HCT116 (cell line): Measurements from ENCODE around the gene FRMD8. TPM values are rescaled to one million over a fixed set of nuclear protein-coding genes. Genes with fewer than 3 reads are reported as not detected.
A peak's percentile ranks its signal among the peaks of the same experiment; 100 is the strongest.

Source experiments
- ATAC-seq: fragments of 200-7000 bp; cut with Tn5 transposase; 2 replicates; pipeline ENCODE4 v1.9.1; 2020; ENCODE audit warnings: mild to moderate bottlenecking, moderate library complexity
- BruUV-seq: library from RNA; stranded (reverse); fragments of 400-500 nt; replicated peaks from 2 replicates; lab custom pipeline; 2021; lab: Mats Ljungman, UMichigan
- CTCF ChIA-PET: fragments of 300-600 bp; sonication (Branson Sonifier 250); formaldehyde crosslinking; loops from one replicate; lab custom pipeline; 2021; ENCODE audit warnings: antibody characterized with exemption; lab: Charles Lee
- POLR2A ChIA-PET: fragments of 300-600, 350-600 bp; sonication (Branson Sonifier 250); formaldehyde crosslinking; loops from one replicate; lab custom pipeline; 2021; ENCODE audit warnings: antibody characterized with exemption; lab: Charles Lee
- RAD21 ChIA-PET, 2 experiments: fragments of 300-600 bp; sonication (Branson Sonifier 250); formaldehyde crosslinking; loops; one replicate each; lab custom pipeline; 2023; ENCODE audit warnings: low total read pairs in 2 of 2; ENCODE audit not compliant: uncharacterized antibody in 2 of 2, unreplicated experiment in 2 of 2, low non-redundant PET in 1 of 2; lab: Charles Lee
- DNase-seq: peaks from one replicate; pipeline ENCODE4 v3.0.0-alpha.2; 2010; ENCODE audit warnings: low read depth, low spot score
- H2AFZ ChIP-seq: fragments of 200-600 bp; shearing (Covaris generic), sonication (generic); 2 replicates; pipeline ENCODE4 v1.6.1; 2017; ENCODE audit warnings: low read depth, mixed run types, mixed read lengths, antibody characterized with exemption, low read length; ENCODE audit not compliant: poor library complexity, severe bottlenecking
- H3K27ac ChIP-seq: 2 replicates; pipeline ENCODE4 v1.5.1; 2012; ENCODE audit warnings: low read depth, low read length
- H3K27me3 ChIP-seq: fragments of 200-600 bp; sonication (generic); 2 replicates; pipeline ENCODE4 v1.6.1; 2016; ENCODE audit warnings: mixed run types, low read length, mixed read lengths; ENCODE audit not compliant: insufficient read depth
- H3K36me3 ChIP-seq, 2 experiments: fragments of 200-500 bp in 1 of 2; fragments of 200-600 bp in 1 of 2; sonication (Bioruptor generic) in 1 of 2; sonication (generic) in 1 of 2; 2 replicates each; pipeline versions ENCODE4 v1.5.1 to v1.6.1; 2014 to 2016; ENCODE audit warnings: low read length in 2 of 2, inconsistent platforms in 1 of 2, mixed read lengths in 1 of 2, mixed run types in 1 of 2; ENCODE audit not compliant: insufficient read depth in 2 of 2, control insufficient read depth in 1 of 2
- H3K4me1 ChIP-seq, 2 experiments: fragments of 200-600 bp in 1 of 2; sonication (generic) in 1 of 2; 2 replicates each; pipeline versions ENCODE4 v1.5.1 to v1.6.1; 2012 to 2017; ENCODE audit warnings: low read length in 2 of 2, inconsistent platforms in 1 of 2, mild to moderate bottlenecking in 1 of 2, mixed read lengths in 1 of 2, mixed run types in 1 of 2, moderate library complexity in 1 of 2; ENCODE audit not compliant: insufficient read depth in 2 of 2, control insufficient read depth in 1 of 2
- H3K4me2 ChIP-seq: fragments of 200-600 bp; sonication (generic); 2 replicates; pipeline ENCODE4 v1.6.1; 2017; ENCODE audit warnings: mixed run types, low read length, mixed read lengths
- H3K4me3 ChIP-seq, 2 experiments: fragments of 200-600 bp in 1 of 2; sonication (generic) in 1 of 2; replicated peaks in 1 of 2; 2 replicates each; pipeline ENCODE4 v1.5.1; 2011 to 2016; ENCODE audit warnings: low read length in 2 of 2, control low read depth in 1 of 2, low read depth in 1 of 2, mild to moderate bottlenecking in 1 of 2, mixed read lengths in 1 of 2, mixed run types in 1 of 2
- H3K79me2 ChIP-seq: fragments of 200-600 bp; sonication (generic); 2 replicates; pipeline ENCODE4 v1.6.1; 2017; ENCODE audit warnings: mild to moderate bottlenecking, mixed run types, low read length, moderate library complexity, mixed read lengths; ENCODE audit not compliant: insufficient read depth
- H3K9ac ChIP-seq: fragments of 200-600 bp; sonication (generic); 2 replicates; pipeline ENCODE4 v1.6.1; 2016; ENCODE audit warnings: low read length, mixed read lengths
- H3K9me2 ChIP-seq: fragments of 200-600 bp; sonication (generic), shearing (Covaris generic); 2 replicates; pipeline ENCODE4 v1.6.1; 2017; ENCODE audit warnings: mixed run types, mild to moderate bottlenecking, moderate library complexity; ENCODE audit not compliant: insufficient read depth
- H3K9me3 ChIP-seq, 2 experiments: fragments of 200-500 bp in 1 of 2; fragments of 200-600 bp in 1 of 2; sonication (Bioruptor generic) in 1 of 2; sonication (generic) in 1 of 2; 2 replicates each; pipeline ENCODE4 v1.6.1; 2014 to 2017; ENCODE audit warnings: low read length in 2 of 2, mixed read lengths in 2 of 2, inconsistent platforms in 1 of 2, low read depth in 1 of 2, mild to moderate bottlenecking in 1 of 2, mixed run types in 1 of 2, moderate library complexity in 1 of 2; ENCODE audit not compliant: control insufficient read depth in 1 of 2, insufficient read depth in 1 of 2
- H4K20me1 ChIP-seq: fragments of 200-600 bp; sonication (generic), shearing (Covaris generic); 2 replicates; pipeline ENCODE4 v1.6.1; 2017; ENCODE audit warnings: mixed run types, mild to moderate bottlenecking, moderate library complexity; ENCODE audit not compliant: insufficient read depth
- CTCF ChIP-seq, 3 experiments: fragments of 200-600 bp in 1 of 3; sonication (generic) in 1 of 3; IDR thresholded peaks in 2 of 3; conservative IDR thresholded peaks in 1 of 3; 2 replicates each; pipeline ENCODE4 v1.5.1; 2012 to 2017; ENCODE audit warnings: low read depth in 2 of 3, low read length in 2 of 3, antibody characterized with exemption in 1 of 3, borderline replicate concordance in 1 of 3, control low read depth in 1 of 3, mild to moderate bottlenecking in 1 of 3, mixed read lengths in 1 of 3, mixed run types in 1 of 3, moderate library complexity in 1 of 3; ENCODE audit not compliant: insufficient read depth in 1 of 3
- EGR1 ChIP-seq: IDR thresholded peaks from 2 replicates; pipeline ENCODE4 v1.6.1; 2012; ENCODE audit warnings: low read depth
- ELF1 ChIP-seq: IDR thresholded peaks from 2 replicates; pipeline ENCODE4 v1.6.1; 2012; ENCODE audit warnings: low read depth, borderline replicate concordance
- EZH2 ChIP-seq: fragments of 200-600 bp; sonication (generic); IDR thresholded peaks from 2 replicates; pipeline ENCODE4 v1.6.1; 2017; ENCODE audit warnings: antibody characterized with exemption, mixed run types
- EZH2phosphoT487 ChIP-seq: fragments of 200-600 bp; IDR thresholded peaks from 2 replicates; pipeline ENCODE4 v1.6.1; 2018; ENCODE audit warnings: antibody characterized with exemption, borderline replicate concordance
- POLR2A ChIP-seq: IDR thresholded peaks from 2 replicates; pipeline ENCODE4 v1.7.0; 2011; ENCODE audit warnings: borderline replicate concordance; ENCODE audit not compliant: insufficient read depth, insufficient read length; ENCODE audit errors: extremely low read depth
- POLR2AphosphoS5 ChIP-seq: IDR thresholded peaks from 2 replicates; pipeline ENCODE4 v1.6.1; 2011; ENCODE audit warnings: mild to moderate bottlenecking, low read depth, low read length, moderate library complexity
- RAD21 ChIP-seq: IDR thresholded peaks from 2 replicates; pipeline ENCODE4 v1.6.1; 2012; ENCODE audit warnings: low read depth, mild to moderate bottlenecking
- REST ChIP-seq: IDR thresholded peaks from 2 replicates; pipeline ENCODE4 v1.6.1; 2012; ENCODE audit warnings: low read depth
- SIN3A ChIP-seq: IDR thresholded peaks from 2 replicates; pipeline ENCODE4 v1.6.1; 2012; ENCODE audit warnings: low read depth
- TCF7L2 ChIP-seq: IDR thresholded peaks from 2 replicates; pipeline ENCODE4 v1.7.0; 2011; ENCODE audit warnings: borderline replicate concordance, inconsistent platforms; ENCODE audit not compliant: insufficient read depth, insufficient read length; ENCODE audit errors: extremely low read depth
- ZFX ChIP-seq: fragments of 450-650 bp; IDR thresholded peaks from 2 replicates; pipeline ENCODE4 v1.6.1; 2017
- ZNF274 ChIP-seq: fragments of 200-500 bp; sonication (Bioruptor generic); IDR thresholded peaks from 2 replicates; pipeline ENCODE4 v1.6.1; 2014; ENCODE audit warnings: mild to moderate bottlenecking, low read depth, low read length, inconsistent platforms
- intact Hi-C: fragments of 100-400 bp; cut with micrococcal nuclease; formaldehyde crosslinking; loops from 2 replicates; pipeline ENCODE4 v1.10.0; 2022
- total RNA-seq: library from RNA; stranded (reverse); gene quantifications from one replicate; pipeline ENCODE4 v1.2.1, GENCODE V29; 2021; ENCODE audit not compliant: unreplicated experiment
- TF ChIP-seq, protein P1 (sequence below): IDR thresholded peaks from 2 replicates; pipeline ENCODE4 v1.6.1; 2012

The FRMD8 gene
- total RNA-seq, 1 experiment from 2014 or later, result 35.8 TPM

DNA sequence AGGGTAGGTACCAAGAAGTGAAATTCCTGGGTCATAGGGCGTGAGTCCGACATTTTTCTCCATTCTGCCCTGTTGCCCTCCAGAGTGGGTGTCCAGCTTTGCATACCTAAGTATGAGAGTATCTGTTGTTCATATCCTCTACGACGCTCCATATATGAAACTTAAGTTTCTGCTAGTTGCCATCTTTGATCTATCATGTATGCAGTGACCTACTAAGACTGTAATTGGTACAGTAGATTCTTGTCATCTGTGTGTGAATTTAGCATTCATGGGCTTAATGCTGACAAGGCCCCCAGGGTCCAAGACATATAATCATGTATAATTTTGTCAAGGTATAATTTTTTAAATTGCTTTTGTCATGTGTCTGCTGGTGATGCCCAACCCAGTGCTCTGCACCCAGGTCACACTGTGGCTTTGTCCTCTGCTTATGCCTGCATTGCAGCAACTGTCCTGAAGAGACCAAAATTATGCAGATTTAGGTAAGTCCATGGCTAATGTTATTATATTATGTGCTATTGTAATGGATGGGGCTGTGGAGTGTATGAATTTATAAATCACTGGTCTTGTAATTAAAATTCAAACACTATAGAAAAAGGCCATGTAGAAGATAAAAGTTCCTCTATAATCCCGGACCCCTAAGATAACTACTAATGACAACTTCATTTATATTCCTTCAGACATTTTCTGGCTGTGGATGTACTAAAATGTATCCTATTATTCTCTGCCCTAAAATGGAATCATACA is 48.4 kb downstream of the FRMD8 start (continued):
- TF ChIP-seq CTCF (IDR thresholded peaks at IDR 0.05 in 2 of 3, conservative IDR thresholded peaks at IDR 0.05 in 1 of 3; ENCODE audit: borderline replicate concordance in 1 of 3, insufficient read depth in 1 of 3, low read depth in 2 of 3, low read length in 2 of 3) (no peak), REST (no peak)
- TF ChIP-seq, protein P1, sequence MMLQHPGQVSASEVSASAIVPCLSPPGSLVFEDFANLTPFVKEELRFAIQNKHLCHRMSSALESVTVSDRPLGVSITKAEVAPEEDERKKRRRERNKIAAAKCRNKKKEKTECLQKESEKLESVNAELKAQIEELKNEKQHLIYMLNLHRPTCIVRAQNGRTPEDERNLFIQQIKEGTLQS, result no peak

GRCh38 chr11:65435411-65435931 is 49.0 kb downstream of the FRMD8 start:
- ChIA-PET POLR2A (no interaction called here), CTCF (no interaction called here), RAD21 (no interaction called here)
- ATAC-seq, result no peak
- Histone ChIP-seq H3K4me3 (no peak overlapping the region), H2AFZ (no peak overlapping the region), H3K9ac (no peak overlapping the region), H3K4me1 (peaks cover 6 to 9% of the 10 kb centered on the region in 2 experiments; a peak in 3 of 4 replicates), H4K20me1 (no peaks in the 10 kb centered on the region), H3K27me3 (no peaks in the 10 kb centered on the region), H3K79me2 (peaks cover 46% of the 10 kb centered on the region), H3K36me3 (peaks cover 0 to 28% of the 10 kb centered on the region in 2 experiments; a peak in 2 of 4 replicates), H3K9me3 (no peaks in the 10 kb centered on the region), H3K4me2 (no peak overlapping the region), H3K9me2 (no peaks in the 10 kb centered on the region), H3K27ac (0 out of 2 replicates have a peak overlapping the region, but pooled peaks have one; percentile 10)
- BruUV-seq, result no TSS peak
- DNase-seq, result no peak
- TF ChIP-seq EZH2phosphoT487 (no peak), ELF1 (no peak), ZNF274 (no peak), POLR2AphosphoS5 (no peak), SIN3A (no peak), EZH2 (no peak), TCF7L2 (no peak), CTCF (IDR thresholded peaks at IDR 0.05 in 2 of 3, conservative IDR thresholded peaks at IDR 0.05 in 1 of 3; ENCODE audit: borderline replicate concordance in 1 of 3, insufficient read depth in 1 of 3, low read depth in 2 of 3, low read length in 2 of 3) (no peak), ZFX (no peak), POLR2A (no peak), EGR1 (no peak), RAD21 (no peak)
- intact Hi-C loops, result no loop called here
